GM21447 (cell line): ENCODE measurements around the gene SLC39A7.

Experiments
- ATAC-seq: cut with Tn5 transposase; IDR thresholded peaks from one replicate; pipeline ENCODE4 v1.9.1; 2021; ENCODE audit not compliant: unreplicated experiment

SLC39A7 gene

DNA sequence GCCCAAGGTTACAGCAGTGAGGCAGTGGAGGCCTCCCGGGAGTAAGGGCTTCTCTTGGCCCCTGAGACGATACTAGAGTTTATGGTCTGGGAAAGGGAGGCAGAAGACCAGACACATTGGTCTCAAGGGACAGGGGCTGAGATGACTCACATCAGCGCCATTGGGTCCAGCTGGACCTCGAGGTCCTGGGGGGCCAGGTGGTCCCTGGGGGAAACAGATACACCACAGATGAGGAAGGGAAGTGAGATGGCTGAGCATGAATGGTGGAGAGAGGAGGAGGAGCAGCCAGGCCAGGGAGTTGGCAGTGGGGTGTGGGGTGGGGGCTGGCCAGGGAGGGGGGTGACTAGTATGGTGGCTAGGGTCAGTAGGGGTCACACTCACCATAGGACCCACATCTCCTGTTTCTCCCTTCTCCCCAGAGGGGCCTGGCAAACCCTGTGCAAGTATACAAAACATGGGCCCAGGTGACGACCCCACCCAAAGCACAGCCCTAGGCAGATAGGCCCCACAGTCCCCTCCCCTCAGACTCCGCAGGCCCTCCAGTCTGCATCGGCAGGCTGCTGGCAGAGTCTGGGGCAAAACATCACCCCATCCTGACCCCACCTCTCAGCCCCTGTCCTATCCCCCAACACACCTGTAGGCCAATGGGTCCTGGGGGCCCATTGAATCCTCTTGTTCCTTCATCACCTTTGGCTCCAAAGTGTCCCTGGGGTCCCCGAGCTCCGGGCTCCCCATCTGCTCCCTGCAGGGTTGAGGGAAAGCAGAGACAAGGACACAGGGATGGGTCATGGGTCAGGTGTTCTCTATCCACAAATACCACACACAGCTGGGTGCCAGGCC, 30.3 kb upstream of the SLC39A7 start:
- ATAC-seq, result no peak

- ATAC-seq, result no peak
These were observed 29.4 kb upstream of the SLC39A7 start for GRCh38 chr6:33171016-33171879.

GRCh38 chr6:33171880-33172687, 28.6 kb upstream of the SLC39A7 start:
- ATAC-seq, result no peak

GRCh38 chr6:33172688-33173534, 27.8 kb upstream of the SLC39A7 start:
- no peak for ATAC-seq

GRCh38 chr6:33173535-33174180, 27.0 kb upstream of the SLC39A7 start:
- no peak for ATAC-seq

DNA sequence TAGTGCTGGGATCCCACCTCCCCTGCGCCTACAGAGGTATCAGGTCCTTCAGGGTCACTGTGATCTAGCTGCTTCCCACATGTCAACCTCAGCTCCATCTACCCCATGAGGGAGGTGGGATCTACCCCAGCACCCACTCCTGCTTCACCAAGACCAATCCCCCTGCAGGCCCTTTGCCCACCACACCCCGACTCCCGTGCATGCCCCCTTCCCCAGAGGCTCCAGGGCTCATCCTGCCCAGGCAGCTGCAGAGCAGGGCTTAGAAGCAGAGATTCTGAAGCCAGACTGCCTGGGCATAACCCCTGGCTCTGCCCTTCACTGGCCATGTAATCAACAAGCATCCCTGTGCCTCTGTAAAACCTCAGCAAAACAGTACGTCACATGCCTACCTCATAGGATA, 25.9 kb upstream of the SLC39A7 start:
- ATAC-seq, result no peak

GRCh38 chr6:33175436-33176069, 25.1 kb upstream of the SLC39A7 start:
- ATAC-seq, result no peak

- no peak for ATAC-seq
These were observed 23.8 kb upstream of the SLC39A7 start for GRCh38 chr6:33176906-33177305.

DNA sequence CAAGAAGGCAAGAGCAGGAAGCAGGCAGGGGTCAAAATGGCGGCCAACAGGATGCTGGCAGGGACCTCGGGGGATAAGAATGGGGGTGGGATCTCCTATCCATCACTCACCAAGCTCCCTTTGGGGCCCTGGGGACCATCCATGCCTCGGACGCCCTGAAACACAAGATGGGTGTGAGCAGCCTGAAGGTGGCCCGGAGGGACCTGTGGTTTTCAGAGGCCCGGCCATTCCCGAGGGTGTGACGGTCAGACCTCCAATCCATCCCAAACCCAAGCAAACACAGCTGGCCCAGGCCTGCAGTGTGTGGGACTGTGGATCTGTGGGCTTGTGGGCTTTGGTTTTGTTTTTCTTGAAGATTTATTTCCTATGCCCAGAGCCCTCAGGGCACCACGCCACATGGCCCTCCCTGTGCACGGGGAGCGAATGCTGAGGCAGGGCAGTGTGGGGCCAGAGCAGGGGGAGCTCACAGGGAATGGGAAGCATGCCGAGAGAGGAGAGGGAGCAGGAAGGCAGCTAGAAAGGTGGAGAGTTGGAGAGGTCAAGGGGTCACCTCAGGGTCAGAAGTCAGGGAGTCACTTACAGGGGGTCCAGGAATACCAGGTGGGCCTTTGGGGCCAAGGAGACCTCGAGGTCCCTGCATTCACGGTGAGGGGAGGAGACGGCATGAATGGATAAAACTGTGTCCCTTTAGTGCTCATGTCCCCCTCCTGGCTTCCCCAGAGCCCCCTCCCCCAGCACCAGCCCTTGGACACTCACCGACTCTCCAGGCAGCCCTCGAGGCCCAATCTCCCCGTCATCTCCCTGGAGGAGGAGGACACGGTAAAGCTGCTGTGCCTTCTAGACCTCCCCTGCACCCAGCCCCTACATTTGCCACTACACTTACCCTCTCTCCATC, 22.9 kb upstream of the SLC39A7 start:
- no peak for ATAC-seq

GRCh38 chr6:33178755-33179475, 21.8 kb upstream of the SLC39A7 start:
- ATAC-seq, result no peak

- no peak for ATAC-seq
These were observed 19.5 kb upstream of the SLC39A7 start for GRCh38 chr6:33181141-33181540.

DNA sequence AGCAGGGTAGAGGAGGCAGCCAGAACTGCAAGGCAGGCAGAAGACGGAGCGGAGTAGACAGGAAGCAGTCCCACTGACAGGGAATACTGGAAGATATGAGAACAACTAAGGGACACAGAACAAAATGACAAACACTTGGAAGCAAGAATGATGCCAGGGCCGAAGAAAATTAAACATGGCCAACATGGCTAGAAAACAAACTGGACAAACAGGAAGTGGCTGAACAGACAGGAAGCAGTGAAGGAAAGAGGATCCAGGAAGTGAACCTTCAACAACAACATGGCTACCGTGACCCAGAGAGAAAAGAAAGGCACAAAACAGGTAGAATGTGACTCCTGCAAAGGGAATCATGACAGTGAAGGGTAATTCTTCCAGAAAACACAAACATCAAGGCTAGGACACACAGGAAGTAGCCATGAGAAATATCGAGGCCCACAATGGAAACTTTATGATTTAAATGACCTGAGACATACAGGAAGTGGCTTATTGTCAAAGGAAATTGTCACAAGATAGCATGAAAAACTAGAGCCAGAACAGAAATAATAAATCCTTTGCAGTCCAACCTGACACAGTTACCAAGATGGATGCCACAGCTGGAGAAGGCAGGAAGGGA, 17.5 kb upstream of the SLC39A7 start:
- no peak for ATAC-seq

DNA sequence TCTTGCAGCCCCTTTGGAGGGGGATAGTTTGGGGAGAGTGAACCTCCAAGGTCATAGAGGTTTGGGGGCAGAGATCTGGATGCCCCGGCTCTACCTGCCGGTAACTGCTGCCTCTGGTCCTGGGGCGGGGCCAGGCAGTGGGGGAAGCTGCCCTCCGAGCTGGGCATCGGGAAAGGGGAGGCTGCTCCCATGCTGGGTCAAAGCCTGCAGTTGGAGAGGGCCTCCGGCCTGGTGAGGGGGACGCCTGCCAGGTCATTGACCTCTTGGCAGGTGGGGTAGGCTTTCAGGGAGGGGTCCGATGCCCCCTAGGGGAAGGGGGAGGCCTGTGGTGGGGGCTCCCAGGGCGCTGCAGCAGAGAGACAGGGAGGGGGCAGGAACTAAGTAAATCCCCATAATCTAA, 15.5 kb upstream of the SLC39A7 start:
- ATAC-seq, result no peak

DNA sequence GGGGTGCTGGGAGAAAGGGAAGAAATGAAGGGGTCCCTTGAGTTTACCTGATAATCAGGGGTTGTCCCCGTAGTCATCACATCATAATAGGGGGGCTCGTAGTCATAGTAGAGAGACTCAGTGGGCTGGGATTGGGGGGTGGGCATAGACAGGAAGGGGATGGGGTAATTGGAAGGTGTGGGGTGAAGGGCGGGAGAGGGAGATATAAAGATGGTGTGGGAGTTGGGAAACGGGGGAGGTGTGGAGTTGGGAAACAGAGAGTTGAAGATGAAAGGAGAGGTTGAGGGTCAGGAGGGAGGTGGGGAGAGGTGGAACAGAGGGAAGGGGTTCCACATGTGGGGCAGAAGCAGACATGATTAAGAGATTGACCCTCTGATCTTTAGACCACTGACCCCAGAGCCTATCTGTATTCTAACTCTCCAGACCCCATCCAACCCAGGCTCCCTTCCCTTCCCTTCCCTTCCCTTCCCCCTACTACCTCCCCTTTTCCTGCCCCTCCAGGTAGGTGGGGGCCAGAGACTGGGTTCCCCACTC, 14.9 kb upstream of the SLC39A7 start:
- no peak for ATAC-seq

DNA sequence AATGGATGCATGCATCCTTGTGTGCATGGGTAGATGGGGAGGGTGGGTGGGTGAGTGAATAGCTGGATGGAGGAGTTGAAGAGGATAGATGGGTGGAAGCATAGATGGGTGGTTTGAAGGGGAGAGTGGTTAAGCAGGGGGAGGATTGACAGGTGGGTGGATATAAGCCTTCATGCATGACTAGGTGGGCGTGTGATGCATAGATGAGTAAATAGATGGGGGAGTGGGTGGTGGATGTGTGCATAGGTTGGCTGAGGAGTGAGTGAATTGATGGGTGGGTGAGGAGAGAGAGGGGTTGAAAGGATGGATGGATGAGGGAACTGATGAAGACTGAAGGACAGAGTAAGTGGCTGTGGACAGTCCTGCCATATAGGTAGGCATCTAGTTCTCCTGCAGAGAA, 12.9 kb upstream of the SLC39A7 start:
- no peak for ATAC-seq

DNA sequence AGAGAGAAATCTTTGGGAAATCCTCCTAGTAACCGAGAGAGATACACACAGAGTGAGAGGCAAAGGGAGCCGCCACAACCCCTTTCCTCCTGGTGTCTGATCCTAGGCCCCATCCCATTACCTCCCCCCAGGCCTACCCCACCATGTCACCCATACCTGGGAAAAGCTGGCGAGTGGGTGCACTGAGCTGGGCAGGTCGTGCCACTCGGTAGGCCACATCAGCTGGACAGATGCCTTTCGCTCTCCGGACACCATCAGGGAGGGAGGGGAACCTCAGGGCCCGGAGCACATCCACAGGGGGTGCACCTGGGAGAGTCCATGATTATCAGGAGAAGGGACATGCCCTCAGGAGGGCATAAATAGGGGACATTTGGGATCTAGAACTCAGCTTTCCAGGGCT, 11.5 kb upstream of the SLC39A7 start:
- no peak for ATAC-seq
